GM21528 (cell line): ENCODE data around the gene WWOX.
A peak's percentile ranks its signal among the peaks of the same experiment; 100 is the strongest.

Experiments used
- ATAC-seq: cut with Tn5 transposase; IDR thresholded peaks from one replicate; pipeline ENCODE4 v1.9.1; 2021; ENCODE audit warnings: mild to moderate bottlenecking, moderate library complexity; ENCODE audit not compliant: unreplicated experiment, low FRiP score

Gene WWOX

DNA sequence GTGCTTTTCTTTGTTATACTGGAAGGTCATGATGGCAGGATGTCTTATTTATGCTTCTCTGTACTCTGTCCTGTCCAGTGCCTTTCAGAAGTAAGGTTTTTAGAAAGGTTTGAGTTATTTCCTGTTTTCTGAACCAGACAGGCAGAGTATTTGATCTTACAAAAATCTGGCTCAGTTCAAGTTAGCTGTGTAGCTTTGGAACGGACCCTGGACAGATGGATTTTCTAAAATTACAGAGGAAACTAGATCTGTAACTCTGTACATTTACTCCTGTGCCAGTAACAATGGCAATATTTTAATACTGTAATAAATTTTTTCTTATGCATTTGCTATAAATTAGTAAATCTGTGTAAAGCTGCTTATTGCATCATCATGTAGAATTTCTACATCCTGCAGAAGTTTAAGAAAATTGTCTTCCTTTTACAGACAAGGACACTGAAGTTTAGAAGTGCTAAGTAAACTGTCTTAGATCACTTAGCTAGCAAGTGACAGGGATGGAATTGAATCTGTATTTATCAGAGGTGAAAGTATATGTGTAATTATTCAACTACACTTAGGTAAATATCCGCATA lies 347.6 kb downstream of the WWOX start:
- ATAC-seq = no peak

DNA sequence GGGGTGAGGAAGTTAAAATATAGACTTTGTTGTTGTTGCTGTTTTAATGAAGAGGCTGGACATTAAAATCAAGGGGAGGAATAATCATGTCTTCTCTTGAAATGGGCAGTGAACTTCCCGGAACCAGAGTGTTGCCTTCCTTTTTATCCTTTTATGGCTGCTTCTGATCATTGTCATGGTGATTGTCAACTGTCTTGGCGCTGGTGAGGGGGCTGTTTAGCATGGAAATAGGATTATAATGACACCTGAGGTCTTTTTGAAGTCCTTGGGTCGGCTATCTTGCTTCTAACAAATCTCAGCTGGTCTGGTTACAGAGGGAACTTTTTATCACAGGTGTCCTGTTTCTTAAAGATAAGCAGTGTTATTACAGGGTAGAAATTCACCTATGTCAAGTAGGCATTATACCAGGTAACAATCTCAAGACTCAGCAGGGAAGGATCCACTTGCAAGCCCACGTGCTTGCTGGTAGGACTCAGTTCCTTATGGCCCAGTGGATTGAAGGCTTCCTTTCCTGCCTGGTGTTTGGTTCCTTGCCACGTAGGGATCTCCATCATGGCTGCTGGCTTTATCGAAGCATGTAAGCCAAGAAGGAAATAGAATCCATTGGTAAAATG lies 349.3 kb downstream of the WWOX start:
- ATAC-seq = no peak

DNA sequence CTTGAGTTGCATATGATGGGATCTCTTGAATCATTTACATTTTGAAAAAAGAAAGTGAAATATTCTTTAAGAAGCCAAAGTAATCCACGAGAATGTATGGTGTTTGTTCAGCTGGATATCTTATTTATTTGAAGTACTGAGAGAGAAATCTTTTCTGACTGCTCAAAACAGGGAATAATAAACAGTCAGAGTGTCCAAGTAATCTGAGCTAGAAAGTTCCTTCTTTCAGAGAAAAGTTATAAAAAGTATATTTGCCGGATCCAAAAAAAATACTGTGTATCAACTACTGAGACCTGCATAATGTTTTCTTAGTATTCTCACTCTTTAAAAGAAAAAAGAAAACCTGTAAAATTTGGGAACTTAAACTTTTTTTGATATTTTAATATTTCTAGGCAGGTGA lies 350.8 kb downstream of the WWOX start:
- ATAC-seq = no peak

DNA sequence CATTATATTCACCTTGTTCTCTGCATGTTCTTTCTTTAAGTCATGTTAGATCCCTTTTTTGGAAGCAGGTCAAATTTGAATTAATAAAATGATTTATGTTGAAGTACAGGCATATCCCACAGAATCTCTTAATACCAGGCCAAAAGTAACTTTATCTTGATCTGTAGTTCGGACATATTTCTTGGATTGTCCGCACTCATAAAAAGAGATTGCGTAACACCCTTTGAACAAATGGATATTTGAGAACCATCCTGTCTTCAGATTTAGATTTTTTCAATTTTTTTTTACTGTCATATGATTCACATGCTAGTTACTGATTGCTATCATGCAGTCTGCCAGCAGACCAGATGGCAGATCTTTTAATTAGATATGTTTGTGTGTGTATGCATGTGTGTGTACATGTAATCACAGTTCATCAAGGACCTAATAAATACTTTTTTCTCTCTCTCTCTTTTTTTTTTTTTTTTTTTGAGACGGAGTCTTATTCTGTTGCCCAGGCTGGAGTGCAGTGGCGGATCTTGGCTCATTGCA lies 352.6 kb downstream of the WWOX start:
- ATAC-seq = no peak

DNA sequence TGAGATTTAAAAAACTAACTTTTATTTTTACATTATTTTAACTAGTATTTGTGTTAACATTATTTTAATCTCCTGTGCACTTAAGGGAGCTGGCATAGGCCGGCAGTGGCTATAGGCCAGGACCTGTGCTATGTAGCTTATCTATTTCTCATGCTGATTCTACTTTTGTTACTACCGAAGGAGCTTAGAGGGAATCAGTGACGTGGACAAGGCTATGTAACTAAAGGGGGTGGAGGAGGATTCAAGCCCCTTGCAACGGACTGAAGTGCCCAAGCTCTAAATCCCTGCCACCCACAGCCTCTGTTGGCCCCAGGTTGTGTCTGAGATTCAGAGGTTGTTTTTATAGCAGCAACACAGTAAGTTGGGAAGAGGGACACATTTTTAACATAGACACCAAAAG lies 356.4 kb downstream of the WWOX start:
- no peak for ATAC-seq

DNA sequence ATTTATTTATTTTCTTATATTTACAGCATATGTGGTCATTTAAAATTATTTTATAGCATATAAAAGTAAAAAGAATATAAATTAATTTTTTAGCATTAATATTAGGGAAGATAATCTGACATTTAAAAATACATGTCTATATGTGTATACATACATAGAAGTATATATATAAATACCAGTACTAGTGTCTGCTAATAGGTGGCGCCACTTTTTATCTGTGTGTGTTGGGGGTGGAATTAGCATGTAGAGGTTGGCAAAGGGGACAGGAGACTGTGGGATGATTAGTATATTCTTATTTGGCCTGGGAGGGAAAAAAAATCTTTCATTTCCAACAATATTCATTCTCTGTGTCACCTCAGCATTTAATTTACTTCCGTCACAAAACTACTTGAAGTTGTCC lies 359.1 kb downstream of the WWOX start:
- ATAC-seq = no peak

DNA sequence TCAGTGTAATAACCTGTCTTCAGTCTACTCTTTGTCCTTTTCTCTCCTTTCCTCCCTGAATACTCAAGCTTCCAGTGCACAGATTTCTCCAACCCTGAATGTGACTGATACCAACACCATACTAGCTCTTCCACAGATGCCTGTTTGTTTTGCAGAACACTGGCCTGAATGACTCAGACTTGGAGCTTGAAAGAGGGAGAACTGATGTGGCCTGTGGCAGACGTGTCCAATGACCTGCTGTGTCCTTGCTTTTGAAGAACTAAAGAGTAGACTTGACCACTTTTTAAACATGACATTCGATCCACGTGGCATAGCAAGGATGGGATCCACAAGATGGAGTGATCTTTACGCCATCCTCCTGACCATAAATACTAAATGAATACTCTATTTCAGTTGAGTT lies 361.0 kb downstream of the WWOX start:
- no peak for ATAC-seq

DNA sequence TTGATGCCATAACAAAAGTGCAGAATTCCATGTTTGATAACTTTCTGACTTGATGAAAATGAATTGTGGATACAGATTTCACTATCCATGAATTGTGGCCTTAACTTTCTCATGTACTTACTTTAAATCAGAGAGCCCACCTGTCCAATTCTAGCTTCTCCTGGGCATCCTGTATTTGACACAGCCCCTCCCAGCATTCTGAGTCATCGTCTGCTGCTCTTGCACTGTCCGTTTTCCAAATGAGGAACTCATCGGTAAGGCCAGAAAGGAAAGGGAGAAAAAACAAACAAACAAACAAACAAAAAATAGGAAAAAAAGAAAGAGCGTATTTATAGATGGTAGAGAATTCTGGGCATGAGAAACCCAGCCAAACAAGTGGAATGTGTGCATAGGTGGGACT lies 361.6 kb downstream of the WWOX start:
- ATAC-seq = no peak

DNA sequence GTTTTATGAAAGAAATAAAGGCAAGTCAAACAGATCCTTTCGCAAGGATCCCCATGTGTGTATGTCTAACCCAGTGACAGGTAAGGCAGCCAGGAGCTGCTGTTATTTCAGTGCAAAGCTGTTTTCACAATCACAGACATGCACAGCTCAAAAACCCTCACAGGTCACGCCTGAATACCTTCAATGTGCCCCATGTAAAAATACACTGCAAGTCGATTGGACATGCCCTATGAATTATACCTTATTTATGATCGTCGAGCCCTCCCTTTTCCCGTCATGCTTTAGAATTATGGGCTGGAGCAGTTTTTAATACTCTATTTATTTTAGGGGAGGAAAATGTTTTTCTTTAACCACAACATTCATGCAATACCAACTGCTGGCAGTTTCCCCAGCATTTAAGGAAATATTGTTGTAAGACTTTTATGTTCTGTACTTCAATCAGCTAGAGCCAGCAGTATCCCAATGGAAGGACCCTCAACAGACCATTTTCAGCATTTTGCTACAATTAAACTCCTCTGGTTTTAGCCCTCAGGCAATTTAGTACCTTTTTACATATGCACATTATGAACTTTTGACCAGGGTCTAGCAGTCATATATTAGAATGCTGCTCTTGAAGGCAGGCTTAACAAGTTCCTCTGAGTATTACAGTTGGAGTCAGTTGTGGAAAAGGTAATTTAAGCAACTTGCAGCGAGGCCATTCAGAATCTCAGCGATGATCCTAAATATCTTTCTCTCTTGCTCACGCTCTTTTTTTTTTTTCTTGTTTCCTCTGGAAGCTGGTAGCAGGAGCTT lies 362.2 kb downstream of the WWOX start:
- no peak for ATAC-seq

DNA sequence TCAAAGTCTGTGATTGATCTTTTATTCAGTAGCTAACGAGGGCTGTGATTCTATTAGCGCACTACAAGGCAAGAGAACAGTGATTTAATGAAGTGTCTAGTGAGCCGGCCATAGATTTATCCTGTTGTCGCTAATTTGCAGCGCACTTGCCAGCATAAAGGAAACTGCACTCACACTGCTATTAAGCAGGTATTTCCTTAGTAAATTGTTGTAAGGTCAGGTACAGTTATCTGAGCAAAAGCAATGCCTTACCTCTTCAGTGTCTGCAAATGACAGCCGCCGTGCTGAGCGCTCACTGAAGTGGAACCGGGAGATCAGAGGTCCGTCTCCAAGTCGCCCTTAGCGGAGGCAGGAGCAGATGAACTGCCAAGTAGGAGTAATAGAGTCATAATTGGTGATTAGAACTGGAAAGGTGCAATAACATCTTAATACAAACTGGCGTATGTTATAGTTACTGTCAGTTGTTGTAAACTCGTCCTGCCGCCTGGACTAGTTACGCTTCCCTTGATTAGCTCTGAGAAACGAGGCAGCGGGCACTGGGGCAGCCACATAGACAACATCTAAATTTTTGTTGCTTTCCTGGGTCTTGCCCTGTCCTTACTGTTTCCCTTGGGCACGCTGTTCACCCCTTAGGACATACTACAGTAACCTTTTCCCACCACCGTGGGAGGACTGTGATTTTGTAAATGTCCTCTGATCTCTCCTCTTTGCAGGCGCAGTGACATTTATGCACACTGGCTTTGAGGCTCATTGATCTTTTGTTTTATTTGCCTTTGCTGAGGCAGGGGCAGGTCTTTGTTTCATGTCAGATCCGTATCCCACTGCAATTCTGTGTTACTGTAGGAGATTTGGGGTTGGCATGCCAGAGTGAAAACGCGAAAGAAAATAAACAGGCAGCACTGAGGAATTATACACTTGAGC lies 363.1 kb downstream of the WWOX start:
- no peak for ATAC-seq

DNA sequence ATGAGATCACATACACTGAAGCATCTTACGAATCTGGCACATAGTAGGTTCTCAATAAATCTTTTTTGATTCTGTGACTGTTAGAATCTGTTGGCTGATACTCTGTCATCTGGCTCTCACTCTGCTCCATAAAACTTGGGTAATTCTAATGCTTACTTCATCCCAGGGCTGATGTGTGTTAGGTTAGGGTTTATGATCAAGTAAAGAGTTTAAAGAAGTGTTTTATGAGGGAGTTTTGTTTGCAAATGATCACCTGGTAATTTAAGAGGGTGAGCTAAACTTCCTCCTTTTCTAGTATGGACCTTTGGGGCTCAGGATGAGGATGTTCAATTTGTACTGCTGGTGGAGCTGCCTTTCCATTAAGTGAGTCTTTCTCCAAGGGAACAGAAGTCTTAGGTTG lies 364.1 kb downstream of the WWOX start:
- ATAC-seq = no peak

DNA sequence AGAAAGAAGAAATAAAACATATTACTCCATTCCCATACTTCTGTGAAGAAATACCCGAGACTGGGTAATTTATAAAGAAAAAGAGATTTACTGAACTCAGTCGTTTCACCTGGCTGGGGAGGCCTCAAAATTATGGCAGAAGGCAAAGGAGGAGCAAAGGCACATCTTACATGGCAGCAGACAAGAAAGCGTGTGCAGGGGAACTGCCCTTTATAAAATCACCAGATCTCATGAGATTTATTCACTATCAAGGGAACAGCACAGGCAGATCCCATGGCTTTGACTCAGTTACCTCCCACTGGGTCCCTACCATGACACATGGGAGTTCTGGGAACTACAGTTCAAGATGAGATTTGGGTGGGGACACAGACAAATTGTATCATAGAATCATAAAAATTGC lies 365.4 kb downstream of the WWOX start:
- ATAC-seq = no peak

DNA sequence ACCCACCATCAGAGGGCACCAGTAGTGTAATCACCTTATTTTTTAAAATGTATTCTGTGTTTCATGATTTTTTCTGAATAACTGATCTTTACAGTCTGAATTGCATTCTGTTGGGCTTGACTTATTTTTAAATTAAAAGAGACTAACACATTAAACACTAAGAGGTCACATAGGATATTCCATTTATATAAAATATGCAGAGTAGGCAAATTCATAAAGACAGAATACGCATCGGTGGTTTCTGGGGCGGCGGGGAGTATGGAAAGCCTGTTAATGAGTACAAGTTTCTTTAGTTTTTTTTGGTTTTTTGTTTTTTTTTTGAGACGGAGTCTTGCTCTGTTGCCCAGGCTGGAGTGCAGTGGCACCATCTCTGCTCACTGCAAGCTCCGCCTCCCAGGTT lies 366.3 kb downstream of the WWOX start:
- no peak for ATAC-seq

DNA sequence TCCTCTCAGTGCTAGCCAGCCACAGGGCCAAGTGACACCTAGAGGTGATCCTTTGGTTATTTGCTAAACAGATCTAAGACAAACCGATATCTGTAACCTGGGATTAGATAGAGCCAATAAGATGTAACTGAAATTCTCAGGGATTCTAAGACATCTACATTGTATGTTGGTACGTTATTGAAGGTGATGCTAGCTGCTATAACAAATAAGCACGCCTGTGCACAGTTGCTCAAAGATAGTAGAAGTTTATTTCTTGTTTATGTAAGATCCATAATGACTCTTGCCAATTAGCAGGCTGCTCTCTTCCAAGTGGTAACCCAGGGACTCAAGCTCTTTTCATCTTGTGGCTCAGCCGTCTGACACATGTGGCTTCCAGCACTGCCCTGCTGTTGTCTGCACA lies 370.3 kb downstream of the WWOX start:
- ATAC-seq = no peak

DNA sequence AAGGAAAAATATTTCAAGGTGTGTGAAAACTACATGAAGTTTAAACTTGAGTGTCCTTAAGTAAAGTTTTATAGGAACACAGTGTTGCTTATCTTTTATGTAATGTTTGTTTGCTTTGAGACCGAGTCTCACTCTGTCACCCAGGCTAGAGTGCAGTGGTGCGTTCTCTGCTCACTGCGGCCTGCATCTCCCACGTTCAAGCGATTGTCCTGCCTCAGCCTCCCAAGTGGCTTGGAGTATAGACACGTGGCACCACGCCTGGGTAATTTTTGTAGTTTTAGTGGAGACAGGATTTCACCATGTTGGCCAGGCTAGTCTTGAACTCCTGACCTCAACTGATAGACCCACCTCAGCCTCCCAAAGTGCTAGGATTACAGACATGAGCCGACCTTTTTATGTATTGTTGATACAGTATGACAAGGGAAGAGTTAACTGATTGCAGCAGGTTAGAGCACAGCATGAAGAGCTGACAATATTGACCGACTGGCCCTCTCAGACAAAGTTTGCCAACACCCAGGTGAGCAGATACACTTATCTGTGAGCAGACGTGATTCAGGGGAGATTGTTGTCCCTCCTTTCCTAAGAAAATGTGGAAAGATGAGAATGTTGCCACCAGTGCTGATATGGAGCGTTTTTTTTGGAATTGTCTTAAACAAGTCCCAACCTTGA lies 373.7 kb downstream of the WWOX start:
- ATAC-seq = no peak

DNA sequence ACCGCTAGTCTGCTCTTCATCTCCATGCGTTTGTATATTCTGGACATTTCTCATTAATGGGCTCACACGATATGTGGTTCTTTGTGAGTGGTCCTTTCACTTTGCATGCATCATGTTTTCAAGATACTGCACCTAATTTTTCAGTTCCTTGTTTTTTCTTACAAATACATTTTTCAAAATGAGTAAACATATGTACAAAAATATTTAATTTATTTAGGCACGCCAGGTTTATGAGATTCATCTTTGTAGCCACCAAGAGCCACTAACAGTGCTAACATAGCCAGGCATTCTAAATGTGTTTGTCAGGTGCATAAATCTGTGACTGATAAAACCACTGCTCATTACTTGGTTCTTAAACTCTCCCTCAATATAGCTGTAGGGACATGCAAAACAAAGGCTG lies 375.3 kb downstream of the WWOX start:
- peak; percentile 85 for ATAC-seq

DNA sequence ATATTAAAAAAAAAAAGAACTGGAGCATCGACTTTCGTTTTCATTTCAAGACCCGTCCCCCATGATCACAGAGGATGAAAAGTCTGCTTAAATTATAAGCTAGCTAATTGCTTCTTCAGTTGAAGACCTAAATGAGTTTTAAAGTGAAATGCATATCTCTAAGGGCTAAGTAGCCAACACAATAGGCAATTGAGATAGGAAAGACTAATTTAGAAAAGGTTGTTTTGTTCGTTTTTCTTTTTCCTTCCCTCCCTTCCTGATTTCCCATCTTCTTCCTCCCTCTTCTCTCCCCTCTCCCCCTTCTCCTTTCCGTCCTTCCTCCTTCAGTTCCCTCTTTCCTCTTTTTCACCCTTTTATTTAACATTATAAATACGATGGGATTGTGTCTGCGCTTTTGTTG lies 377.2 kb downstream of the WWOX start:
- ATAC-seq = no peak

DNA sequence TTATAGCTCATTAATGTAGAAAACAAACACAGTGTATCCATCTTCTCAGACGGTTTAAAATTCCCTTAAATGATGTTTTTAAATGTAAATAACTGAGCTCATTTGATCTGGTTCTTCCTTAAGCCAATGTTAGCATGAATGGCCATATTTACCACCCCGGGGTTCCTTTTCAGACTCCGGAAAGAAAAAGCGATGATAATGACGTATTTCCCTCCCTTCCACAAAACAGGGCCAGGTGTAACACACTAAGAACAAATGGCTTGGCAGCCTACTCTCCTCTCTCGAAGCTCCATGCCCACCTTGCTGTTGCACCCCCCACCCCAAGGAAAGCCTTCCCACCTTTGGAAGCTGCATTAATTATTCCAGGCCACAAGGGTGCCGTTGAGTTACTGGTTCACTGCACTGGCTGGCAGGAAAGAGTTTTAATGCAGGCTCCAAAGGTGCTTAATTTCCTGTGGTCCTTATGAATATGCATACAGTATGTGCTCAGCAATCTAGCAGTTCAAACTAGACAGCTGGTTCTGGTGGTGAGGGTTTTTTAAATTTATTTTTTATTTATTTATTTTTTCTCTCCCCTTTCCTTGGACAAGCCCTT lies 378.9 kb downstream of the WWOX start:
- no peak for ATAC-seq

DNA sequence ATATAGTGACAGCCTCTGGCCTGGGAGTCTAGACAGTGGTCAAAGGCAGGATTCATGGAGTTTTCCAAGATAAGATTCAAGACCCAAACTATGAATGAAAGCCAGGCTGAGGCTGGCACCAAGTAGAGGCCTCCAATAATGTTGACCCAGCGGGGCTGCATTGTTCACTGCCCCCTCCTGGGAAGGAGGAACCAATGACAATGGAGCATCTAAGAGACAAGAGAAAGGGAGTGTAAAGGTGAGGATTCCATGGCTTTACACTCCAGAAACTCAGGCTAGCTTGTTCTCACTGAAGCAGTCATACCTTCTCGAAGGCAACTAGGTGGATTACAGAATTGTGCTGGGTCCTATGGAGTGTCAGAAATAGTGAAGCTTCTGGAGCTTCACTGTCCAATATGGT lies 380.3 kb downstream of the WWOX start:
- no peak for ATAC-seq

DNA sequence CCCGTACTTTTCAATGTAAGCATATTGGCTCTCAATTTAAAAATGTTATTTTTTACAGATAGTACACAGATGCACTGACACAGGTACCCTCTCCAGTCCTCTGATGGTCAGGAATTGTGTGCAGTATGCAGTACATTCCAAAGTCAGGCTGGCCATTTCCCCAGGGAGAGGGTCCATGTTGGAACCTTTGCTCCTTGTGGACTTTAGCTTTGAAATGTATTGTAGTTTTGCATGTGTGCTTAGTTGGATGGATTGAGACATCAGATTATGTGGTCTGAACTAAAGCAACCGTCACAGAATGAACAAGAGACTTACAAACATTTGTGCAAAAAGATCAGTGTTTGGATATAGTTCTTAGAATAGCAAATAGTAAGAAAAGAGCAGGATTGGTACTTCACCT lies 381.1 kb downstream of the WWOX start:
- no peak for ATAC-seq
